CD4-positive, alpha-beta memory T cell (primary cell): ENCODE results near the gene PPP6C. TPM values are rescaled to one million over a fixed set of nuclear protein-coding genes. Genes with fewer than 3 reads are reported as not detected.
"Not testable (repeated sequence)": the region's sequence is repeated elsewhere in the genome, so short reads cannot be mapped to it uniquely, and the experiment has no call there.

Experiments
- CTCF ChIA-PET: fragments of 350-600 bp; sonication (Branson Sonifier 250); formaldehyde crosslinking; loops from one replicate; lab custom pipeline; 2021; ENCODE audit warnings: inconsistent platforms; ENCODE audit not compliant: partially characterized antibody; lab: Charles Lee
- POLR2A ChIA-PET: fragments of 350-600 bp; sonication (Branson Sonifier 250); formaldehyde crosslinking; loops from one replicate; lab custom pipeline; 2021; ENCODE audit not compliant: partially characterized antibody; lab: Charles Lee
- DNase-seq, 5 donors: peaks; one replicate each; pipeline versions ENCODE4 v3.0.0 to v3.0.0-alpha.2; 2020 to 2022; ENCODE audit warnings: mixed read lengths in 1 of 5
- H3K27ac ChIP-seq: one replicate; pipeline ENCODE4 v1.7.0; 2013; ENCODE audit warnings: low read depth, low read length
- H3K27me3 ChIP-seq: 2 replicates; pipeline ENCODE4 v1.7.0; 2013; ENCODE audit warnings: mild to moderate bottlenecking, low read length, moderate library complexity; ENCODE audit not compliant: insufficient read depth
- H3K36me3 ChIP-seq: 2 replicates; pipeline ENCODE4 v1.7.0; 2013; ENCODE audit warnings: mild to moderate bottlenecking, low read length, moderate library complexity; ENCODE audit not compliant: insufficient read depth
- H3K4me1 ChIP-seq: 2 replicates; pipeline ENCODE4 v1.7.0; 2013; ENCODE audit warnings: mild to moderate bottlenecking, low read length, moderate library complexity; ENCODE audit not compliant: insufficient read depth
- H3K4me3 ChIP-seq, 2 donors: one replicate each; pipeline ENCODE4 v1.7.0; 2013; ENCODE audit warnings: low read length in 2 of 2, mild to moderate bottlenecking in 1 of 2
- H3K9me3 ChIP-seq, 2 donors: one replicate each; pipeline ENCODE4 v1.7.0; 2013; ENCODE audit warnings: low read length in 2 of 2, control low read depth in 1 of 2; ENCODE audit not compliant: control insufficient read depth in 1 of 2
- H3K27ac Mint-ChIP-seq, 7 donors: one replicate each; pipeline ENCODE4 v1.8.0; 2020 to 2021; ENCODE audit warnings: mixed read lengths in 7 of 7, mild to moderate bottlenecking in 6 of 7, inconsistent platforms in 3 of 7, moderate library complexity in 3 of 7
- H3K27me3 Mint-ChIP-seq, 2 donors: one replicate each; pipeline ENCODE4 v1.8.0; 2020 to 2021; ENCODE audit warnings: mixed read lengths in 2 of 2
- H3K36me3 Mint-ChIP-seq, 2 donors: one replicate each; pipeline ENCODE4 v1.8.0; 2020 to 2021; ENCODE audit warnings: mixed read lengths in 2 of 2, inconsistent platforms in 1 of 2, mild to moderate bottlenecking in 1 of 2
- H3K4me1 Mint-ChIP-seq, 4 donors: one replicate each; pipeline ENCODE4 v1.8.0; 2020 to 2021; ENCODE audit warnings: mixed read lengths in 4 of 4, mild to moderate bottlenecking in 1 of 4
- H3K4me3 Mint-ChIP-seq, 8 donors: one replicate each; pipeline ENCODE4 v1.8.0; 2020 to 2021; ENCODE audit warnings: mixed read lengths in 8 of 8, mild to moderate bottlenecking in 7 of 8, moderate library complexity in 6 of 8, inconsistent platforms in 3 of 8
- H3K9me3 Mint-ChIP-seq, 8 donors: one replicate each; pipeline ENCODE4 v1.8.0; 2020 to 2021; ENCODE audit warnings: mixed read lengths in 8 of 8, mild to moderate bottlenecking in 5 of 8, inconsistent platforms in 3 of 8, moderate library complexity in 1 of 8
- intact Hi-C: fragments of 100-400 bp; cut with micrococcal nuclease; formaldehyde crosslinking; loops from one replicate; pipeline ENCODE4 v1.15.1; 2023
- polyA plus RNA-seq, 2 donors: library from polyadenylated mRNA; unstranded; fragments of 300-500 nt; fragmentation: Illumina TruSeq; gene quantifications; one replicate each; pipeline ENCODE4 v1.2.3, GENCODE V29; 2021
- total RNA-seq, 2 experiments: library from RNA; stranded (reverse); gene quantifications; one replicate each; pipeline ENCODE4 v1.2.3, GENCODE V29; 2021

Gene PPP6C
- total and polyA plus RNA-seq, 4 experiments from 2014 or later = 49.2 to 66.1 (median 55.8) TPM

GRCh38 chr9:125234099-125234498, 44.5 kb upstream of the PPP6C start:
- not testable (repeated sequence) for H3K27me3 Mint-ChIP-seq, H3K4me3 Mint-ChIP-seq
- peaks cover 28 to 49% (median 35%) of the 10 kb centered on the region in 4 donors for H3K4me1 Mint-ChIP-seq

GRCh38 chr9:125233678-125234077, 44.1 kb upstream of the PPP6C start:
- Mint-ChIP-seq H3K27ac (peak overlapping the region in 2 of 7 donors; percentile 17 to 75), H3K36me3 (peaks cover 50 to 67% of the 10 kb centered on the region in 2 donors), H3K9me3 (peaks cover 0 to 2% (median 0%) of the 10 kb centered on the region in 8 donors), H3K27me3 (no peaks in the 10 kb centered on the region), H3K4me3 (no peak overlapping the region), H3K4me1 (peaks cover 24 to 45% (median 30%) of the 10 kb centered on the region in 4 donors)
- H3K9me3 ChIP-seq = no peaks in the 10 kb centered on the region
- intact Hi-C loops = no loop called here
- CTCF ChIA-PET = no interaction called here
- H3K36me3 ChIP-seq = peaks cover 44% of the 10 kb centered on the region
- no peak for DNase-seq
- H3K27ac ChIP-seq = no peak overlapping the region
- no peaks in the 10 kb centered on the region for H3K27me3 ChIP-seq
- peaks cover 39% of the 10 kb centered on the region for H3K4me1 ChIP-seq
- POLR2A ChIA-PET = interaction anchor here (0.8 to 1.5 kb wide), 2 partner anchors 8 to 43 kb away, joined by 3 to 4 read pairs; partner anchors contain the start of gene HSPA5
- no peak overlapping the region for H3K4me3 ChIP-seq

More at GRCh38 chr9:125234099-125234498, 44.5 kb upstream of the PPP6C start:
- H3K9me3 ChIP-seq, intact Hi-C loops, H3K27ac ChIP-seq, H3K4me3 ChIP-seq, CTCF ChIA-PET, H3K9me3 Mint-ChIP-seq, H3K27me3 ChIP-seq, DNase-seq: not testable (repeated sequence)
- Mint-ChIP-seq H3K36me3 (peaks cover 54 to 71% of the 10 kb centered on the region in 2 donors), H3K27ac (peak overlapping the region in 1 of 7 donors; percentile 17)
- H3K36me3 ChIP-seq = peaks cover 48% of the 10 kb centered on the region
- POLR2A ChIA-PET = interaction anchor here (0.8 to 1.5 kb wide), 2 partner anchors 8 to 43 kb away, joined by 3 to 4 read pairs; partner anchors contain the start of gene HSPA5
- peaks cover 43% of the 10 kb centered on the region for H3K4me1 ChIP-seq

- Mint-ChIP-seq H3K9me3 (no peaks in the 10 kb centered on the region), H3K27ac (peak overlapping the region in 1 of 7 donors; percentile 57), H3K4me1 (no peaks in the 10 kb centered on the region), H3K36me3 (peaks cover 17 to 26% of the 10 kb centered on the region in 2 donors), H3K4me3 (no peak overlapping the region), H3K27me3 (no peaks in the 10 kb centered on the region)
- no peak overlapping the region for H3K27ac ChIP-seq
- H3K36me3 ChIP-seq = no peaks in the 10 kb centered on the region
- intact Hi-C loops = no loop called here
- no peak for DNase-seq
- no peak overlapping the region for H3K4me3 ChIP-seq
- H3K4me1 ChIP-seq = no peaks in the 10 kb centered on the region
- POLR2A ChIA-PET = interaction anchor here (1.4 kb wide), 1 partner anchor 13 kb away, joined by 4 read pairs; no protein-coding TSS in a partner anchor
- CTCF ChIA-PET = no interaction called here
- no peaks in the 10 kb centered on the region for H3K9me3 ChIP-seq
- no peaks in the 10 kb centered on the region for H3K27me3 ChIP-seq
Observed at GRCh38 chr9:125227761-125228160, 38.2 kb upstream of the PPP6C start.

- H3K27me3 Mint-ChIP-seq, H3K4me3 Mint-ChIP-seq, H3K36me3 ChIP-seq, H3K9me3 ChIP-seq, intact Hi-C loops, CTCF ChIA-PET, DNase-seq, H3K9me3 Mint-ChIP-seq, H3K4me1 ChIP-seq, H3K27me3 ChIP-seq, H3K27ac ChIP-seq, H3K4me3 ChIP-seq, H3K4me1 Mint-ChIP-seq: not testable (repeated sequence)
- POLR2A ChIA-PET = interaction anchor here (2.5 kb wide), 1 partner anchor 17 kb away, joined by 12 read pairs; the partner anchor contains the start of gene HSPA5
- Mint-ChIP-seq H3K36me3 (peaks cover 6 to 25% of the 10 kb centered on the region in 2 donors), H3K27ac (peak overlapping the region in 2 of 7 donors; percentile 42 to 48)
Observed at GRCh38 chr9:125224858-125225257, 35.3 kb upstream of the PPP6C start.

GRCh38 chr9:125218621-125219020, 29.0 kb upstream of the PPP6C start:
- peaks cover 23 to 36% of the 10 kb centered on the region in 2 donors for H3K36me3 Mint-ChIP-seq
- CTCF ChIA-PET = no interaction called here

GRCh38 chr9:125214186-125214585, 24.6 kb upstream of the PPP6C start:
- H3K27me3 Mint-ChIP-seq = no peaks in the 10 kb centered on the region
- CTCF ChIA-PET = no interaction called here
- peaks cover 0 to 2% (median under 1%) of the 10 kb centered on the region in 4 donors for H3K4me1 Mint-ChIP-seq
- no peaks in the 10 kb centered on the region for H3K27me3 ChIP-seq
- no peak for DNase-seq
- H3K4me1 ChIP-seq = no peaks in the 10 kb centered on the region
- H3K27ac ChIP-seq = no peak overlapping the region
- no peaks in the 10 kb centered on the region for H3K9me3 ChIP-seq
- no peak overlapping the region for H3K4me3 Mint-ChIP-seq
- intact Hi-C loops = no loop called here
- peaks cover 36 to 46% of the 10 kb centered on the region in 2 donors for H3K36me3 Mint-ChIP-seq
- POLR2A ChIA-PET = no interaction called here
- H3K36me3 ChIP-seq = peaks cover 5% of the 10 kb centered on the region
- no peak overlapping the region for H3K27ac Mint-ChIP-seq
- H3K9me3 Mint-ChIP-seq = no peaks in the 10 kb centered on the region
- no peak overlapping the region for H3K4me3 ChIP-seq

More at GRCh38 chr9:125218621-125219020, 29.0 kb upstream of the PPP6C start:
- H3K27me3 Mint-ChIP-seq = no peaks in the 10 kb centered on the region
- H3K4me3 Mint-ChIP-seq = no peak overlapping the region
- Histone ChIP-seq H3K4me1 (no peaks in the 10 kb centered on the region), H3K4me3 (no peak overlapping the region), H3K27ac (no peak overlapping the region), H3K36me3 (peaks cover 8% of the 10 kb centered on the region), H3K9me3 (no peaks in the 10 kb centered on the region), H3K27me3 (no peaks in the 10 kb centered on the region)
- no peaks in the 10 kb centered on the region for H3K9me3 Mint-ChIP-seq
- POLR2A ChIA-PET = interaction anchor here (1.3 kb wide), 1 partner anchor 24 kb away, joined by 4 read pairs; no protein-coding TSS in a partner anchor
- peak overlapping the region in 1 of 7 donors; percentile 70 for H3K27ac Mint-ChIP-seq
- DNase-seq = no peak
- H3K4me1 Mint-ChIP-seq = peaks cover 0 to 2% (median under 1%) of the 10 kb centered on the region in 4 donors
- intact Hi-C loops = no loop called here

GRCh38 chr9:125204477-125204876, 14.9 kb upstream of the PPP6C start:
- peaks cover 15 to 27% (median 19%) of the 10 kb centered on the region in 4 donors for H3K4me1 Mint-ChIP-seq
- H3K4me3 Mint-ChIP-seq = peak overlapping the region in 1 of 8 donors; percentile 32
- POLR2A ChIA-PET = interaction anchor here (1.1 to 1.3 kb wide), 2 partner anchors 14 to 37 kb away, joined by 3 to 4 read pairs; partner anchors contain the start of gene HSPA5
- no peak for DNase-seq
- H3K27me3 Mint-ChIP-seq = no peaks in the 10 kb centered on the region
- Histone ChIP-seq H3K27ac (no peak overlapping the region), H3K4me3 (no peak overlapping the region), H3K36me3 (peaks cover 29% of the 10 kb centered on the region), H3K4me1 (peaks cover 13% of the 10 kb centered on the region), H3K9me3 (no peaks in the 10 kb centered on the region), H3K27me3 (no peaks in the 10 kb centered on the region)
- peaks cover 38 to 53% of the 10 kb centered on the region in 2 donors for H3K36me3 Mint-ChIP-seq
- CTCF ChIA-PET = no interaction called here
- no peaks in the 10 kb centered on the region for H3K9me3 Mint-ChIP-seq
- peak overlapping the region in 1 of 7 donors; percentile 84 for H3K27ac Mint-ChIP-seq
- intact Hi-C loops = loop anchor here (5.0 kb wide), 1 partner anchor 432 kb away; the partner anchor contains the start of gene NR6A1
